ENCODE data around the gene MBNL3. TPM values are rescaled to one million over a fixed set of nuclear protein-coding genes. Genes with fewer than 3 reads are reported as not detected.

Gene MBNL3
- total RNA-seq, 1 experiment from 2014 or later = 22.2 TPM

- H3K27me3 ChIP-seq (ENCODE audit: low read length) = no peaks in the 10 kb centered on the region
- H3K4me1 ChIP-seq (ENCODE audit: low read length) = peaks cover 42% of the 10 kb centered on the region
- H3K9me3 ChIP-seq (ENCODE audit: low read length) = no peaks in the 10 kb centered on the region
- no peak overlapping the region for H3K9ac ChIP-seq (ENCODE audit: low read length)
- no peak overlapping the region for H2AFZ ChIP-seq (ENCODE audit: low read length)
- no peaks in the 10 kb centered on the region for H3K9me2 ChIP-seq (replicated peaks; ENCODE audit: insufficient read depth, low read length)
- H3K79me2 ChIP-seq (ENCODE audit: low read length) = no peaks in the 10 kb centered on the region
- no peak for DNase-seq
- no peaks in the 10 kb centered on the region for H3K36me3 ChIP-seq (ENCODE audit: insufficient read depth, low read length)
- no peaks in the 10 kb centered on the region; the same call in 1 of the 2 replicates for H4K20me1 ChIP-seq (ENCODE audit: insufficient read depth, low read depth, low read length)
- no peak overlapping the region for H3K4me3 ChIP-seq (ENCODE audit: low read length)
- H3K27ac ChIP-seq (ENCODE audit: low read length) = no peak overlapping the region
- H3K4me2 ChIP-seq (ENCODE audit: low read depth, low read length, poor library complexity, severe bottlenecking) = peak overlapping the region; percentile 85
Observed at GRCh38 chrX:132486599-132487178, 2.1 kb downstream of the MBNL3 start.

DNA sequence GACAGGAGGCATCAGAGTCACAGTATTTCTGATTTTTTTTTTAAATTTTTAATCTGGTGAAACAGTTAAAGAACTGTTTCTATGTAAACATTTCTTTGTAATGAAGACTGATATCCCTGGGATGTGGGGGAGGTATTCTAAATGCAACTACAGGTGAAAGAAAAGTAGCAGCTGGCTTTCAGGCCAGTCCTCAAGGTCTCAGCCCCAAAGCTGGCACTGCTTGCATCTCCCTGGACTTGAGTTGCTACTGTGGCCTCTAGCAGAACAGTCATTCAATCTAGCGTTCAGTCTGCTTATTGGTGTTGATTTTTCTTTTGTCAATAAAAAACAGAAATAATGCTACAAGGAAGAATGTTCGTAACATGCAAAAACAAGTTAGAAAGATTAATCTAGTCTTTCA lies 4.9 kb downstream of the MBNL3 start:
- Histone ChIP-seq H3K9ac (ENCODE audit: low read length) (no peak overlapping the region), H3K4me1 (ENCODE audit: low read length) (peaks cover 43% of the 10 kb centered on the region), H3K27me3 (ENCODE audit: low read length) (no peaks in the 10 kb centered on the region), H3K36me3 (ENCODE audit: insufficient read depth, low read length) (no peaks in the 10 kb centered on the region), H3K4me3 (ENCODE audit: low read length) (no peak overlapping the region), H3K4me2 (ENCODE audit: low read depth, low read length, poor library complexity, severe bottlenecking) (no peak overlapping the region), H4K20me1 (ENCODE audit: insufficient read depth, low read depth, low read length) (no peaks in the 10 kb centered on the region; the same call in 1 of the 2 replicates), H3K79me2 (ENCODE audit: low read length) (no peaks in the 10 kb centered on the region), H3K27ac (ENCODE audit: low read length) (no peak overlapping the region), H2AFZ (ENCODE audit: low read length) (no peak overlapping the region), H3K9me3 (ENCODE audit: low read length) (no peaks in the 10 kb centered on the region), H3K9me2 (replicated peaks; ENCODE audit: insufficient read depth, low read length) (no peaks in the 10 kb centered on the region)
- no peak for DNase-seq

GRCh38 chrX:132483488-132483887 lies 5.3 kb downstream of the MBNL3 start:
- Histone ChIP-seq H3K4me2 (ENCODE audit: low read depth, low read length, poor library complexity, severe bottlenecking) (no peak overlapping the region), H3K9ac (ENCODE audit: low read length) (no peak overlapping the region), H3K79me2 (ENCODE audit: low read length) (no peaks in the 10 kb centered on the region), H3K9me2 (replicated peaks; ENCODE audit: insufficient read depth, low read length) (no peaks in the 10 kb centered on the region), H3K4me1 (ENCODE audit: low read length) (peaks cover 43% of the 10 kb centered on the region), H3K27me3 (ENCODE audit: low read length) (no peaks in the 10 kb centered on the region), H3K27ac (ENCODE audit: low read length) (no peak overlapping the region), H3K4me3 (ENCODE audit: low read length) (no peak overlapping the region), H3K9me3 (ENCODE audit: low read length) (no peaks in the 10 kb centered on the region), H2AFZ (ENCODE audit: low read length) (no peak overlapping the region), H4K20me1 (ENCODE audit: insufficient read depth, low read depth, low read length) (no peaks in the 10 kb centered on the region; the same call in 1 of the 2 replicates), H3K36me3 (ENCODE audit: insufficient read depth, low read length) (no peaks in the 10 kb centered on the region)
- no peak for DNase-seq

GRCh38 chrX:132482632-132483031 lies 6.2 kb downstream of the MBNL3 start:
- Histone ChIP-seq H3K27me3 (ENCODE audit: low read length) (no peaks in the 10 kb centered on the region), H3K4me1 (ENCODE audit: low read length) (peaks cover 37% of the 10 kb centered on the region), H3K4me3 (ENCODE audit: low read length) (no peak overlapping the region), H3K4me2 (ENCODE audit: low read depth, low read length, poor library complexity, severe bottlenecking) (no peak overlapping the region), H3K27ac (ENCODE audit: low read length) (no peak overlapping the region), H2AFZ (ENCODE audit: low read length) (no peak overlapping the region), H3K79me2 (ENCODE audit: low read length) (no peaks in the 10 kb centered on the region), H3K9ac (ENCODE audit: low read length) (no peak overlapping the region), H4K20me1 (ENCODE audit: insufficient read depth, low read depth, low read length) (no peaks in the 10 kb centered on the region; the same call in 1 of the 2 replicates), H3K36me3 (ENCODE audit: insufficient read depth, low read length) (no peaks in the 10 kb centered on the region), H3K9me3 (ENCODE audit: low read length) (no peaks in the 10 kb centered on the region), H3K9me2 (replicated peaks; ENCODE audit: insufficient read depth, low read length) (no peaks in the 10 kb centered on the region)
- no peak for DNase-seq

GRCh38 chrX:132481449-132481848 lies 7.4 kb downstream of the MBNL3 start:
- Histone ChIP-seq H3K4me1 (ENCODE audit: low read length) (peaks cover 31% of the 10 kb centered on the region), H3K27me3 (ENCODE audit: low read length) (no peaks in the 10 kb centered on the region), H3K36me3 (ENCODE audit: insufficient read depth, low read length) (no peaks in the 10 kb centered on the region), H3K27ac (ENCODE audit: low read length) (peak overlapping the region; percentile 61), H3K9ac (ENCODE audit: low read length) (no peak overlapping the region), H2AFZ (ENCODE audit: low read length) (no peak overlapping the region), H4K20me1 (ENCODE audit: insufficient read depth, low read depth, low read length) (no peaks in the 10 kb centered on the region; the same call in 1 of the 2 replicates), H3K4me3 (ENCODE audit: low read length) (no peak overlapping the region), H3K9me3 (ENCODE audit: low read length) (no peaks in the 10 kb centered on the region), H3K9me2 (replicated peaks; ENCODE audit: insufficient read depth, low read length) (no peaks in the 10 kb centered on the region), H3K4me2 (ENCODE audit: low read depth, low read length, poor library complexity, severe bottlenecking) (peak overlapping the region; percentile 75), H3K79me2 (ENCODE audit: low read length) (no peaks in the 10 kb centered on the region)
- no peak for DNase-seq

GRCh38 chrX:132480581-132481203 lies 8.1 kb downstream of the MBNL3 start:
- Histone ChIP-seq H3K9ac (ENCODE audit: low read length) (peak overlapping the region; percentile 54), H4K20me1 (ENCODE audit: insufficient read depth, low read depth, low read length) (no peaks in the 10 kb centered on the region; the same call in 1 of the 2 replicates), H3K4me2 (ENCODE audit: low read depth, low read length, poor library complexity, severe bottlenecking) (peak overlapping the region; percentile 75), H3K36me3 (ENCODE audit: insufficient read depth, low read length) (no peaks in the 10 kb centered on the region), H3K4me3 (ENCODE audit: low read length) (peak overlapping the region; percentile 56), H3K9me2 (replicated peaks; ENCODE audit: insufficient read depth, low read length) (no peaks in the 10 kb centered on the region), H2AFZ (ENCODE audit: low read length) (peak overlapping the region; percentile 95), H3K27me3 (ENCODE audit: low read length) (no peaks in the 10 kb centered on the region), H3K27ac (ENCODE audit: low read length) (peak overlapping the region; percentile 61), H3K4me1 (ENCODE audit: low read length) (peaks cover 31% of the 10 kb centered on the region), H3K79me2 (ENCODE audit: low read length) (no peaks in the 10 kb centered on the region), H3K9me3 (ENCODE audit: low read length) (no peaks in the 10 kb centered on the region)
- peak; percentile 85 for DNase-seq

- H3K4me1 ChIP-seq (ENCODE audit: low read length) = peaks cover 2% of the 10 kb centered on the region
- H3K79me2 ChIP-seq (ENCODE audit: low read length) = no peaks in the 10 kb centered on the region
- H2AFZ ChIP-seq (ENCODE audit: low read length) = no peak overlapping the region
- no peaks in the 10 kb centered on the region for H3K36me3 ChIP-seq (ENCODE audit: insufficient read depth, low read length)
- no peaks in the 10 kb centered on the region for H3K9me2 ChIP-seq (replicated peaks; ENCODE audit: insufficient read depth, low read length)
- no peak for DNase-seq
- H4K20me1 ChIP-seq (ENCODE audit: insufficient read depth, low read depth, low read length) = no peaks in the 10 kb centered on the region
- H3K27me3 ChIP-seq (ENCODE audit: low read length) = no peaks in the 10 kb centered on the region
- no peak overlapping the region for H3K4me3 ChIP-seq (ENCODE audit: low read length)
- no peak overlapping the region for H3K9ac ChIP-seq (ENCODE audit: low read length)
- H3K9me3 ChIP-seq (ENCODE audit: low read length) = no peaks in the 10 kb centered on the region
- H3K27ac ChIP-seq (ENCODE audit: low read length) = no peak overlapping the region
- H3K4me2 ChIP-seq (ENCODE audit: low read depth, low read length, poor library complexity, severe bottlenecking) = no peak overlapping the region
Observed at GRCh38 chrX:132474544-132475248, 14.1 kb downstream of the MBNL3 start.

DNA sequence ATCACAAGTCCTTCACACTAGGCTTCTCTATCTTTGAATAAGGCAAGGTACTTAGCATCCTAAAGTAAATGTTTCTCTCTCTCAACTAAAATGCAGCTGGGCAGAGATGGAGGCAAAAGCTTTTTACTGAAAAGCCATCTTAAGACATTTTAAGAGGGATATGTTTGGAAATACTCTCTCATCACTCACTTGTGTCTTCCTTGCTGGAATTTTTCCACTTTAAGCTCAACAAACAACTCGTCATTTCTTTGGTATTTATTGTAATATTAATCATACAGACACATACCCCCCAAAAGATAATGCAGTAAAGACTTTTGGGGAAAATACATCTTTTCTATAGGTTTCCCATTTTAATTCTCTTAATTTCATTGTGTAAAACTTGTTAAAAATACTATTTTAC lies 16.4 kb downstream of the MBNL3 start:
- DNase-seq = no peak
- Histone ChIP-seq H3K9ac (ENCODE audit: low read length) (no peak overlapping the region), H3K9me3 (ENCODE audit: low read length) (no peaks in the 10 kb centered on the region), H3K27me3 (ENCODE audit: low read length) (no peaks in the 10 kb centered on the region), H3K4me2 (ENCODE audit: low read depth, low read length, poor library complexity, severe bottlenecking) (no peak overlapping the region), H3K27ac (ENCODE audit: low read length) (no peak overlapping the region), H2AFZ (ENCODE audit: low read length) (no peak overlapping the region), H3K79me2 (ENCODE audit: low read length) (no peaks in the 10 kb centered on the region), H3K4me1 (ENCODE audit: low read length) (no peaks in the 10 kb centered on the region), H3K4me3 (ENCODE audit: low read length) (no peak overlapping the region), H3K9me2 (replicated peaks; ENCODE audit: insufficient read depth, low read length) (no peaks in the 10 kb centered on the region), H3K36me3 (ENCODE audit: insufficient read depth, low read length) (no peaks in the 10 kb centered on the region), H4K20me1 (ENCODE audit: insufficient read depth, low read depth, low read length) (no peaks in the 10 kb centered on the region)

Data from Karpas-422 (cell line).